Lower leg skin (tissue), 4 donors: ENCODE results near the gene HOXA5. TPM values are rescaled to one million over a fixed set of nuclear protein-coding genes. Genes with fewer than 3 reads are reported as not detected.
A peak's percentile ranks its signal among the peaks of the same experiment; 100 is the strongest.

Experiments used
- DNase-seq, 2 donors: peaks; one replicate each; pipeline ENCODE4 v3.0.0-alpha.2; 2019; ENCODE audit warnings: low spot score in 2 of 2
- H3K4me3 ChIP-seq: fragments of 200-600 bp; sonication (generic); 2 replicates; pipeline ENCODE4 v1.5.1; 2017; ENCODE audit warnings: mild to moderate bottlenecking, low read depth; ENCODE audit not compliant: poor library complexity, severe bottlenecking
- CTCF ChIP-seq, 3 donors: fragments of 450-650 bp; IDR thresholded peaks; one replicate each; pipeline ENCODE4 v1.5.1; 2016; ENCODE audit warnings: antibody characterized with exemption in 3 of 3, mild to moderate bottlenecking in 3 of 3, moderate library complexity in 2 of 3
- POLR2A ChIP-seq, 2 donors: fragments of 450-650 bp; IDR thresholded peaks; one replicate each; pipeline ENCODE4 v1.6.1; 2016 to 2017; ENCODE audit warnings: antibody characterized with exemption in 2 of 2, mild to moderate bottlenecking in 1 of 2, moderate library complexity in 1 of 2
- WGBS, 2 donors: methylation state at CpG; one replicate each; pipeline ENCODE4 v1.1.5; 2018; 5-methylcytosine and 5-hydroxymethylcytosine counted together
- intact Hi-C: fragments of 100-400 bp; cut with DNase I; formaldehyde crosslinking; loops from one replicate; pipeline ENCODE4 v1.15.0; 2023; ENCODE audit warnings: low total_unique reads
- total RNA-seq, 4 donors: library from RNA; depleted of rRNA; stranded (reverse); fragments of >200 nt; gene quantifications; one replicate each; pipeline ENCODE4 v1.1.0, GENCODE V29; 2016

HOXA5 gene
- total RNA-seq, 4 donors from 2014 or later = 5.1 to 15.1 (median 6.1) TPM

- intact Hi-C loops = no loop called here
- 70 to 73% methylated on average over 4 of the region's 4 CpGs for WGBS, 2 donors
- TF ChIP-seq CTCF (IDR thresholded peaks at IDR 0.05) (no peak), POLR2A (IDR thresholded peaks at IDR 0.05) (no peak)
- H3K4me3 ChIP-seq = no peak overlapping the region
- DNase-seq = peak in 1 of 2 donors; percentile 71
Measured at GRCh38 chr7:27186668-27187474, 43.4 kb upstream of the HOXA5 start.

- no peak overlapping the region for H3K4me3 ChIP-seq
- intact Hi-C loops = no loop called here
- peak; percentile 18 to 86 for DNase-seq
- no peak for TF ChIP-seq CTCF (IDR thresholded peaks at IDR 0.05)
- TF ChIP-seq POLR2A (IDR thresholded peaks at IDR 0.05) = no peak
- 47 to 55% methylated on average over 24 of the region's 24 CpGs for WGBS, 2 donors
Measured at GRCh38 chr7:27185854-27186667, 42.6 kb upstream of the HOXA5 start.

- intact Hi-C loops = no loop called here
- DNase-seq = peak; percentile 83 to 89
- H3K4me3 ChIP-seq = peak within 1 kb of the TSS; percentile 41
- 17 to 18% methylated on average over 43 of the region's 43 CpGs for WGBS, 2 donors
- no peak for TF ChIP-seq CTCF (IDR thresholded peaks at IDR 0.05)
- TF ChIP-seq POLR2A (IDR thresholded peaks at IDR 0.05) = no peak
Measured at GRCh38 chr7:27185013-27185853, 41.8 kb upstream of the HOXA5 start, which contains the start of gene HOXA11. Gene HOXA11, minus strand, starts transcription at chr7:27185232. Its CDS starts 88 bp downstream, at chr7:27185144.

- DNase-seq = peak; percentile 31 to 89
- TF ChIP-seq POLR2A (IDR thresholded peaks at IDR 0.05) (no peak), CTCF (IDR thresholded peaks at IDR 0.05) (no peak)
- intact Hi-C loops = no loop called here
- WGBS, 2 donors = 0 to 1% methylated on average over 24 to 42 of the region's 72 CpGs
- peak overlapping the region; percentile 41 for H3K4me3 ChIP-seq
Measured at GRCh38 chr7:27184337-27185012, 41.0 kb upstream of the HOXA5 start.
